D721Med (cell line): ENCODE results near the gene EPHA10.

Experiments used
- DNase-seq: peaks from one replicate; pipeline ENCODE4 v3.0.0; 2011; ENCODE audit warnings: low spot score; ENCODE audit not compliant: insufficient read length
- FAIRE-seq: peaks from 2 replicates; lab custom pipeline; 2011; peaks lifted over from hg19 to GRCh38; lab: Jason Lieb, UNC
- TF ChIP-seq, protein P1 (sequence below): IDR thresholded peaks from 2 replicates; pipeline ENCODE4 v1.5.1; 2012; ENCODE audit warnings: mild to moderate bottlenecking, control low read depth; ENCODE audit not compliant: insufficient read depth; ENCODE audit errors: missing control alignments

Gene EPHA10

DNA sequence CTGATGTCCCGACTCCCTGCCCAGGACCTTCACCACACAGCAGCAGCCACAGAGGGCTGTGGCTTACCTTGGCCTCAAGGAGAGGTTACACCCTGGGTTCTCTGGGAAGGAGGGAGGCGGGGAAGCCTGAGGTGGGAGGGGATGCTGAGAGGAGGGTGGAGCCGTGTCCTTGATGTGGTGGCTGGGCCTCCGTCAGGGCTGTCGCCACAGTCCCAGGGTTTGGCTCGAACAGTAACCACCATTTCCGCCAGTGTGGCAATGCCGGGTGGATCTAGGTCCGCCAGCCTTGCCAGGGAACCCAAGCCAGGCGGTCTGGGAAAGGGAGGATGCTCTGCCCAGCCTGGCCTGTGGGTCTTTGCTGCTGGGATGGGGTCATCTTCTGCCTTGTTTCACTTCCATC, 91.0 kb downstream of the EPHA10 start:
- TF ChIP-seq, protein P1, sequence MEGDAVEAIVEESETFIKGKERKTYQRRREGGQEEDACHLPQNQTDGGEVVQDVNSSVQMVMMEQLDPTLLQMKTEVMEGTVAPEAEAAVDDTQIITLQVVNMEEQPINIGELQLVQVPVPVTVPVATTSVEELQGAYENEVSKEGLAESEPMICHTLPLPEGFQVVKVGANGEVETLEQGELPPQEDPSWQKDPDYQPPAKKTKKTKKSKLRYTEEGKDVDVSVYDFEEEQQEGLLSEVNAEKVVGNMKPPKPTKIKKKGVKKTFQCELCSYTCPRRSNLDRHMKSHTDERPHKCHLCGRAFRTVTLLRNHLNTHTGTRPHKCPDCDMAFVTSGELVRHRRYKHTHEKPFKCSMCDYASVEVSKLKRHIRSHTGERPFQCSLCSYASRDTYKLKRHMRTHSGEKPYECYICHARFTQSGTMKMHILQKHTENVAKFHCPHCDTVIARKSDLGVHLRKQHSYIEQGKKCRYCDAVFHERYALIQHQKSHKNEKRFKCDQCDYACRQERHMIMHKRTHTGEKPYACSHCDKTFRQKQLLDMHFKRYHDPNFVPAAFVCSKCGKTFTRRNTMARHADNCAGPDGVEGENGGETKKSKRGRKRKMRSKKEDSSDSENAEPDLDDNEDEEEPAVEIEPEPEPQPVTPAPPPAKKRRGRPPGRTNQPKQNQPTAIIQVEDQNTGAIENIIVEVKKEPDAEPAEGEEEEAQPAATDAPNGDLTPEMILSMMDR: no peak
- FAIRE-seq (no peak), DNase-seq (no peak)

DNA sequence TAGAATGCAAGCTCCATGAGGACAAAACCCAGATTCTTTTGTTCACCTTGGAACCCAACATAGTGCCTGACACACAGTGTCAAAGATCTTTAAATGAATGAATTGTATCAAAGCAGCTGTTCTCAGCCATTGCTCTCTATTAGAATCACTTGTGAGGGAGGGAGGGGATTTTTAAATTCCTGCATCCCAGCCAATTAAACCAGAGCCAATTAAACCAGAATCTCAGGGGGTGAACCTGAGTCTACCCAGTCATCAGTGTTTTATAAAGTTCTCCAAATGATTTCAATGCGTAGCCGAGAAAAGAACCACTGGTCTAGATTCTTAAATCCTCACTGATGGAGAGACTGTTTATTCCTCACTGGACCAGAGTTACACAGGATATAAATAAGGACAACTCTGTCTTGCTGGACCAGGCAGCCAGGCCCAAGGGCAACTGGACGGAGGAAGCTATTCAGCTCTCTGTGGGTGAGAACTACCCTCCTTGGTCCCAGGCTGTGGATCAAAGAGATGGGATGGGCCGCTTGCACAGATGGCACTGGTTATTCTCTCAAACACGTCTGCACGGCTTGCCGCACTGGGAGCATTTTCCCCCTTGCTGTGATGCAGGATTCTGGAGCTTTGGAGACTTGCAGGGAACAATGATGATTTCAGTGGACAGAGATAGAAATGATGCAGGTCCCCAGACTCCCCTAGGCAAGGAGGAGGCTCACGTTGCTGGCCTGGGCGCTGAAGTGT, 92.6 kb downstream of the EPHA10 start:
- no peak for DNase-seq
- FAIRE-seq: no peak
- TF ChIP-seq, protein P1: no peak

DNA sequence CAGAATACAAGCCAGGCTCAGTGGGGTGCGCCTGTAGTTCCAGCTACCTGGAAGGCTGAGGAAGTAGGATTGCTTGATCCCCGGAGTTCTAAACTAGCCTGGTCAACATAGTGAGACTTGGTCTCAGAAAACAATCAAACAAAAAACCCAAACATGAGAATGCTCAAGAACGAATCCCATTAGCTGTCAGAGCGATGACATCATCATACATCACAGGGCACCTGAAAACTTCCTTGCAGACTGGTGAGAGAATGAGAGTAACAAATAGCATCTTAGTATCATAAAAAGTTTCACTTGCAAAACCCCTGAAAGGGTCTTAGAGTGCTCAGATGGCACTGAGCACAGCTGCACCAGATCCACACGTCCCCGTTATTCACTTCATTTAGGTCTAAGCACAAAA, 93.7 kb downstream of the EPHA10 start:
- FAIRE-seq (no peak), DNase-seq (no peak)
- TF ChIP-seq, protein P1: no peak

DNA sequence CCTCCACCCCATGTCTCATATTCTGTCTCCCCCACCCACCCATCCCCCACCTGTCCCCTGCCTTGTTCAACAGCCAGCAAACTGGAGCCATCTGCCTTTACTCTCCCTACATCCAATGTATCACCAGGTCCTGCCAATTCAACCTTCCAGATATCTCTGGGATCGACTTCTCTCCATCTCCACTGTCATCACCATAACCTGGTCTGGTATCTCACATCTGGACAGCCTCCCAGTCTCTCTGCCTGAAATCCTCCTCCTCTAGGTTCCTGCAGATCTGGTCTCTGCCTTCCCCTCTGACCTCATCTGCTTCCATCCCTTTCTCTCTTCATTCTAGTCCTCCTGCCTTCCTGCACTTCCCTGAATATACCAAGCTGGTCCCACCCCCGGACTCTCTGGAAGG, 94.8 kb downstream of the EPHA10 start:
- DNase-seq: no peak
- TF ChIP-seq, protein P1: no peak
- FAIRE-seq: no peak

DNA sequence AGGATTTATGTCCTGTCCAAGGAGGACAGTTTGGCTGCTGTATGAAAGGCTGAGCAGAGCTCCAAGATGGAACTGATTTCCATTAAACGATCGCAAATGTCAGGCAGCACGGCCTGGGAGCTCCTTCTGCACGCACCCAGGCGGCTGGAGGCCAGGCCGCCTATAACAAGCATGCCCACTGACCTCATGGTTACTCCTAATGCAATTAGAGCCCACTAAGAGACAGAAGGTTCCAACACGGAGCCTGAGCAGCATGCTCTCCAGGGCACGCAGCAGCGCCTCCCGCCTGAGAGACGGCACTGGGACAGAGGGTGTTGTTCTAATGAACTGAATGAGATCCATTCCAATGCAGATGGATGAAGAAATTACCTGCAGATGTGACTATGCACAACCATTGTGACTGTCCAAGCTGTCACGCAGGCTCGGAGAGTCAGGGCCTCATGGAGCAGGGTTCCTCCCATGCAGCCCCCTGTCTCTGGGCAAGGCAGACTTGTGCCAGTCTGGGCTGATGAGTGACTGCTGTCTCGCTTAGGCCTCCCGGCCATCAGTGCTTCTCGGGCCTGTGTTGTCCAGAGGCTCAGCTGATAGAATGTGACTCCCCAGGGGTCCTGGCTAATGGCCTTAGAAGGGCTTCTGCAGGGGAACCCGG, 97.8 kb downstream of the EPHA10 start:
- FAIRE-seq: no peak
- no peak for DNase-seq
- TF ChIP-seq, protein P1: no peak

DNA sequence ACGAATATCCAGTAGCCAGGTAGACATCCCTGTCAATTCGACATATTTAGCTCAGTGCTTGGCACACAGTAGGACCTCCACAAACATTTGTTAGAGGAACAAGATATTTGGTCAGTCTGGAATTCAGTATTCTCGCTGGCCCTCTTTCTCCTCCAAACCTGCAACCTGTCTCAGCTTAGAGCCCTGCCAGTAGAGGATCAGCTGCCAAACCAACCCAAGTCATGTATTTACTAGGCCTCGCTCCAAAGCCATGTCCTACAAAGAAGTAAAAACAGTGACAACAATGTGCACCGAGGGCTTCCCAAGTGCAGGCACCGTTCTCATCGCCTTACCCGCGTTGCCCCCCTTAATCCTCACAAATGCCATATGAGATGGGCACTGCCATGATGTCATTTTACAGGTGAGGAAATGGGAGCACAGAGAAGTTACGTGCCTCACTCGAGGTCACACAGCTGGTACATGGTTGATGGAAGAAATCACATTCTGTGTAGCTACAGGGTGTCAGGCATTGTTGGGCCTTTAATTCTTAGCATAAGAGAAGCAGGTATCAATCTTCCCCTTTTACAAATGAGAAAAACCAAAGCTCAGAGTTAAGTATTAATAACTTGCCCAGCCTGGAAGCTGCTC, 98.6 kb downstream of the EPHA10 start:
- DNase-seq (no peak), FAIRE-seq (no peak)
- TF ChIP-seq, protein P1: no peak
